Stimulated activated CD8-positive, alpha-beta memory T cell treated with anti-CD3 and anti-CD28 coated beads, Interleukin-7, amount 100 ng/mL, for 24 hours (primary cell): ENCODE measurements around the gene ZNF814.
A peak's percentile ranks its signal among the peaks of the same experiment; 100 is the strongest.
"Not testable (repeated sequence)": the region's sequence is repeated elsewhere in the genome, so short reads cannot be mapped to it uniquely, and the experiment has no call there.

Experiments used
- DNase-seq: peaks from one replicate; pipeline ENCODE4 v3.0.0-alpha.2; 2020; ENCODE audit warnings: low read depth

Gene ZNF814

GRCh38 chr19:57815247-57816075 lies 73.4 kb downstream of the ZNF814 start:
- DNase-seq = no peak

- peak; percentile 53 for DNase-seq
Measured at GRCh38 chr19:57814505-57815246, 74.2 kb downstream of the ZNF814 start, which contains the start of gene ZNF552. Gene ZNF552 (minus strand): TSS chr19:57814913. CDS start chr19:57814743, 170 bp downstream.

DNA sequence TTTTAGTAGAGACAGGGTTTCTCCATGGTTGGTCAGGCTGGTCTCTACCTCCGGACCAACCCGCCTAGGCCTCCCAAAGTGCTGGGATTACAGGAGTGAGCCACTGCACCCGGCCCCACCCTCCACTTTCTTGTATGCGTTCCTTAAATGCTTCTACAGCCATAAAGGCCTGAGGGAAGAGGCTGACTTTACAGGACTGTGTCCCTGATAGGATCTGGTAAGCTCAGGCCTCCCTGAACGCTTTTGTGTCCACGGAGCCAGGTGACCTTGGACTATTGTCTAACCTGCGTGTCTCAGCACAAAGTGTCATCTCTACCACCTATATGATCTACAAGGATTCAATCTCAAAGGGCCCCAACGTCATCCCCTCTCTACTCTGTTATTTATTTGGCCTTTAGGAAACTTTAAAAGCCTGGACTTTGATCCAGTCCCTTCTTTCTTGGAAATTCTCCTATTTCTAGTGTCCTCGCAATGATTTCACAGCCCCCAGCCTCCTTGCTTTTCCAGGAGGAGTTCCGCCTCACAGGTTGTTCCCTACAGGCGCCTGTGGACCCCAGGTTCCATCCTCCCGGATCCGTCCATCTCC lies 74.8 kb downstream of the ZNF814 start:
- DNase-seq = no peak

DNA sequence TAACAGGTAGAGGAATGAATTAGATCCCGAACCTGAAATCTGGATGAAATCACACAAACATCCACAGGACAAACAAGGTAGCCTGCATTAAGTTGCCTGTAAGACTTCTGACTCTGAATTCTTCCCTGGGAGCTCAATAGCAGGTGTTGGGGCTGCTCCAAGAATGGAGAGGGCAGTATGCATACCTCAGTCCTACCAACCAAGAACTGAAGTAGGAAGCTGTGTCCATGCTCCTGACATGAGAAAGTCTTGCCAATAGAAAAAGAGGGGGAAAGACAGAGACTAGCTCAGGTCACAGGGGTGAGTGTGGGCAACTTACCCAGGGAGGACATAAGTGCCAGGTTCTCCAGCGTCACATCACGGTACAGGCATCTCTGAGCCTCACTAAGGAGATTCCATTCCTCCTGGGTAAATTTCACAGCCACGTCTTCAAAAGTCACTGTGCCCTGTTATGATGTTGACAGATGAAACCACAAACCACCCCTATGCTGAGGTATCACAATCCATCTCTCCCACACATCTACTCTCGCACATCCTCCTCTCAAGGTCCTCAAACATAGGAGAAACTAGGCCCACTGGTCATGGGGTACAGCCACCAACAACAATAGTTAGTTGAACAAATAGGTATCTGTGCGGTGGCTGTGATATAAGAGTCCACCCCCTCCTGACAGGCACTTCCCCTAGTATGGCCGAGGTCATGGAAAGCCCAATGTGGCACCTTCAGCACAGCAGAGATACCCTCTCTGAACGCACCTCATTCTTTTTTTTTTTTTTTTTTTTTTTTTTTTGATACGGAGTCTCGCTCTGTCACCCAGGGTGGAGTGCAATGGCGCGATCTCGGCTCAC lies 75.6 kb downstream of the ZNF814 start:
- not testable (repeated sequence) for DNase-seq

DNA sequence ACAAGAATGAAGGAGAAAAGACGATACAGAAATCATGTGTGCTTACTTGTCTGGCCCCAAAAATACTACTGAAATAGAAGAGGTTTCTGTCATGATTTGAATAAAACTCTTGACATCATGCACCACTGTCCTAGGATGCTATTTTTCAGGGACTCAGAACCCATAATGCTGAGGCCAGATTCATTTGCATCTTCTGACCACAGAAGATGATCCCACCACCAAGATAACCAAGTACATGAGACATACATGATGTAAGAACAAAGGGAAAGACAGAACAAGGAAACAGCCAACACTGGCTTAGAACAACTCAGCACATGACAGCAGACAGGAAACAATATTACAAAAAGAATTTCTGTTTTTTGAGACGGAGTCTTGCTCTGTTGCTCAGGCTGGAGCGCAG lies 76.6 kb downstream of the ZNF814 start:
- DNase-seq = no peak

- DNase-seq = not testable (repeated sequence)
Measured at GRCh38 chr19:57810410-57811295, 78.2 kb downstream of the ZNF814 start.

DNA sequence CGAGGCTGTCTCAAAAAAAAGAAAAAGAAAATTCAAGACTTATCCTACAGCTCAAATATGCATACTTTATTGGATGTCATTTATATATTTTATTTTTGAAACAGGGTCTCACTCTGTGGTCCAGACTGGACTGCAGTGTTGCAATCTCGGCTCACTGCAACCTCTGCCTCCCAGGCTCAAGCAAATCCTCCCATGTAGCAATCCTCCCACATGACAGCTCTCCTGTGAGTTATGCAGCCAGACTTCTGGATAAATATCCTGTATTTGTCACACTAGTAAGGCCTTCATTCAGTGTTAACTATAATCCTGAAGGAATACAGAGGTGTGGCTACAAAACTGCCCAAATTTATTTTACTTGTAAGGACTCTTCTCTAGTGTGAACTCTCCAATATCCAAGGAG lies 81.3 kb downstream of the ZNF814 start:
- no peak for DNase-seq

DNA sequence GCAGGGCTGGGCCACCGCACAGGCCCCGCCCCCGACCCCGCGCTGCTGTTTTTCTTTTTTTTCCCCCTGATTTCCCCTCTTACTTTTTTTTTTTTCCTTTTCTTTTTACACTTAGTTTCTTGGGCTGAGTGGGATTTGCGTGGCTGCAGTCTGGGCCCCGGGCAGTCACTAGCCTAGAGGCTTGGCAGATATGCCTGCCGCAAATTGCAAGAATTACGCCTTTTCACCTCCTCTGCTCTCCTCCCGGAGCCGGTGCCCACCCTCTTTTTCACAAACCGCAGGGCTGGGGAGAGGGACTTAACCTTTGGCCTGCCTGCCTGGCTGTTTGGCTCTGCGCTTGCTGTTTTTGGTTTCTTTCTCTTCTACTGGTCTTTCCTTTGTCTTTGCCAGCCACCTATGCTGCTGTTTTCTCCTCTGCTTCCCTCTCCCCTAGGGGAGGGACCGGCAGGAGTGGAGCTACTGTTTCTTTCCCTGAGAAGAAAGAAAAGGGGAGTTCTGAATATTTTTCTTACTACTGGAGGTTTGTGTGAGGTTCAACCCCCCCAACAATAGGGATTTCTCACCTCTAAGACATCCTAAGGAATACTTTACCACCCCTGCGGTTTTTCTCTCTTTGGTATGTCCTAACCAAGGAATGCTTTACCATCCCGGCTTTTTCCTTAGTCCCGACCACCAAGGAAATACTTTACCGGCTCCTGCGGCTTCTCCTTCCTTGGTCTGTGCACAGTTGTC lies 85.1 kb downstream of the ZNF814 start:
- DNase-seq = no peak

DNA sequence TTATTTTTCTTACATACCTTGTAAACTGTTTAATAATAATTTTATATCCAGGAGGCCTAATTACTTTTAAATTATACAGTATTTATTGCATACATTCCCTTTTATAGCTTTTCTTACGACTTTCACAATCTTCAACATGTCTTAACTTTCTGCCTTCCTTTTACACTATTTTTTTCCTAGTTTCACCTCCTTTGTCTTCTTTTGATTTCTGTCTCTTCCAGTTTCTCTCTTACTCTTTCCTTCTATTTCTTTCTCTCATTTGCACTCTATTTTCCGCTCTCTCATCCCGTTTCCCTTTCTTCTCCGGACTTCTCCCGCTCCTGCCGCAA lies 85.6 kb downstream of the ZNF814 start:
- DNase-seq = no peak

GRCh38 chr19:57802269-57802668 lies 86.6 kb downstream of the ZNF814 start:
- DNase-seq = no peak

- DNase-seq = no peak
Measured at GRCh38 chr19:57800696-57801095, 88.1 kb downstream of the ZNF814 start.
